ENCODE measurements around the gene PLXND1.
"Not testable (repeated sequence)": the region's sequence is repeated elsewhere in the genome, so short reads cannot be mapped to it uniquely, and the experiment has no call there.

PLXND1 gene

DNA sequence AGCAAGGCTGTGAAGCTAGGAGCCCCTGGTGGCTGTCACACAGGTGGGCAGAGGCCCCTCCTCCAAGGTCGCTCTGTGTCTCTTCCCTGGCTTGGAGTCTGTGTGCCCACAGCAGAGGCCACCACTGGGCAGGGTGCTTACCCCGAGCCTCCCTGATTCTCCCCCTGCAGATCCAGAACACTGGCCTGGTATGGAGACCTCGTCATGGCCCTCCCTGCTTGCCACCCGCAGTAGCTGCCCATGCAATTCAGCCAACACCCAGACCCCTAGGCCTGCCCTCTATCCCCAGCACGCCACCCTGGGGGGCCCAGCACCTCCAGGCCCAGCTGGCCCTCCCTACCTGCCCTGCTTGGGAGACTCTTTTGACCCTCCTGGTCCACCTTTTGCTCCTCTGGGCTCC, 83.5 kb downstream of the PLXND1 start:
- DNase-seq, result no peak

DNA sequence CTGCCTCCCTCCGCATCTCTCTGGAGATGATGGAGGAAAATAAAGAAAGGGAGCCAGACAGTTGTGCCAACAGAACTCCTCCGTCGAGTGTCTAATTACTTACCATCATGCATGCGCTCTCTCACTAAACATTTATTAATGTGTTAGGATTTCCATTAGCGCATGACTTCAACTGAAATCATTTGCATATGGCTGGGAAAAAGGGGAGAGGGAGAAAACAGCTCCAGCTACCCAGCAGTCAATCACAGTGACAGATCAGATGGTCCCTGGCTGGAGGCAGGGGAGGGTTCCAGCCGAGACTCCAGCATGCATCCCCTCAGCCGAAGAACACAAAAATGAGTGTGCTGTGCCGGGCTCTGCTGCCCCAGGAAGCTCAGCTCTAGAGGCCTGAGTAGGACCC, 84.9 kb downstream of the PLXND1 start:
- DNase-seq, result no peak

DNA sequence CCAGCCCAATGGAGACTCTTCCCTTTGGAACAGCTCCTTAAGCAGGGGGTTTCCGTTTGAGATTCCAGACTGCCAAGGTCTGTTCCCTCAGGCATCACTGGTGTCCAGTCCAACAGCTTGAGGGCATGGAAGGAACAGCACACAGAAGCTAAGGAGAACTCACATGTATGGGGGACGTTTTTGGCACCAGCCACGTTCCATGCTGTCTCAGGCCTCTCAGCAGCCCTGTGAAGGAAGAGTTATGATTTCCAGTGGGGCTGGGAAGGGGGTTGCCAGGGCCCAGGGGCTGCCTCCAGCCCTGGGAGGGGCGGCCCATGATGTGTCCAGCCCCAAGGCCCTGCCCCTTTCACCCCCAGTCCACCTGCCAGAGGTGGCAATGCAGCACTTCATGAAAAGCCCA, 85.5 kb downstream of the PLXND1 start:
- no peak for DNase-seq

DNA sequence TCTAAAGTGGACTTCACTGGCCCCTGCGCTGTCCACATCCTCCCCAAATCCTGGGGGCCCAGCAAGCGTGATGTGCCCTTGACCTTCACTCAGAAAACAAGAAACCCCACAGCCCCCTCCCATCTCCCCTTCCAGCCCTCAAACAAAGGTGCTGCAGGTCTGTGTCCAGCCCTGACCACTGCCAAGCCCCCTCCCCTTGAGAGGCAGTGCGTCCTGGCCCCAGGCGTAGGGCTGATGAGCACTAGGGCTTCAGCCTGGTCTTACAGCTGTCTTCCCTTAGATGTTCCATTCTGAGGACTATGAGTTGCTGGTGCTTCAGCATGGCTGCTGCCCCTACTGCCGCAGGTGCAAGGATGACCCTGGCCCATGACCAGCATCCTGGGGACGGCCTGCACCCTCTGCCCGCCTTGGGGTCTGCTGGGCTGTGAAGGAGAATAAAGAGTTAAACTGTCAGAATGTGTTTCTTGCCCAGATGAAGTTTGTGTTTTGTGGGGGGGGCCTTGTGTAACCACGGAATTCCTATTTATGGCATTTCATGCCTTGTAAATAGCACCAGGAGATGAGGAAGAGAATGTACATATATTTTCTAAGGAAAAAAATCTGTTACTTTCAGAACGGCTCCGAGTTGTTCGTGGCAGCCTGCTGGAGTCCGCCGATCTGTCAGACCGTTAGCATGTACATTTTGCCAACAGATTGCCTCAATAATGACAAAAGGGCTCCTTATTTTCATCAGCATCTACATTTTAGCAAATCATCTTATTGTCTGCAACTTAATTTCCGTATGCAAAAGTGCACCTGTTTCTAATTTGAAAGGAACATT, 86.4 kb downstream of the PLXND1 start:
- no peak for DNase-seq

DNA sequence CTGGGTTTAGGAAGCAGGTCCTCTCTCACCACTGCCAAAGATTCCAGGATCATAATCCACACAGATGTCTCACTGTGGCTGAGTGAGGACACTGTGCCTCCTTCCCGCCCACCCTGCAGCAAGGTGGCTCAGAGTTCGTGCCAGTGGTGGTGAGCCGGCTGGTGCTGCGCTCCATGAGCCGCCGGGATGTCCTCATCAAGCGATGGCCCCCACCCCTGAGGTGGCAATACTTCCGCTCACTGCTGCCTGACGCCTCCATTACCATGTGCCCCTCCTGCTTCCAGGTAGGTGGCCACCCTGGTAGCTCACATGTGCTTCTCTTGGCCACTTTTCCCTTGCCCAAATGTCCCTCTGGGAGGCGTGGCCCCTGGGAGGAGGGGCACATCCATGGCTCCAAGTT, 87.0 kb downstream of the PLXND1 start:
- no peak for DNase-seq

DNA sequence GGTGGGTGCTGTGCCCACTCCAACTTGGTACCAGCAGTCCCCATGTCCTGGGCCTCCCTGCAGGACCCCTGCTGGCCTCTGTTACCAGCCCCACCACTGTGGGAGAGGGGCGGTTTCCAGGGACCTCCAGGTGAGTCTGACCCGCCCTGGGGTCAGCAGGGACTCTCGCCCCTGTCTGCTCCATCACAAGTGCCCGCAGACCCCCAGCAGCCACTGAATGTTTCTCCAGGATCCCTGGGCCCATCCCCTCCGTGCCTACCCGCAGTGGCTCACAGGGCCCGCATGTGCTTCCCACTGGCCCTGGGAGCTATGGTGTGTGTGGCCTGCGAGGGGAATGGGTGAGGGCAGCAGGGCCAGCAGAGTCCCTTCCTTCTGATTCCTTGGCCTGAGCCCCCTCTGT, 87.9 kb downstream of the PLXND1 start:
- DNase-seq, result no peak

DNA sequence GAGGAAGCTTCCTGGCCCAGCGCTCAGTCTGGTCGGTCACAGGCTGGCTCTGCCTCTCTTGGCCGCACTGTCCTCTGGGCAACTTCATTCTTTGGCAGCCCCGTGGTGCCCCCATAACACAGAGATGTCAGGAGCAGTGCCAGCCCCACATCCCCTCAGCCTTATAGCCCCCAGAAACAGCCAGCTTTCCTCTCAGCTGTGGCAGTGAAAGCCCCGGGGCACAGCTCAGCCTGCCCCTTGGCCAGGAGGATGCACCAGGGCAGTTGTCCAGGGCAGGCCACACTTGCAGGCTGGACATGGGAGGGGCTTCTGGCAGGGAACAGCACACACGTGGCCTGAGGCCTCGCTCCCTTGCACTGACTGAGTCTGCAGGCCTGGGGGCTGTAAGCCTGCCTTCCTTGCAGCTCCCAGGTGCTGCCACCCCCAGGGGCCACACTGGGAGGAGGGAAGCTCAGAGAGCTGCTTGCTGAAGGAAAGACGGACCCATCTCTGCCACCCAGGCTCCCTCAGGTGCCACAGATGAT, 88.4 kb downstream of the PLXND1 start:
- no peak for DNase-seq

DNA sequence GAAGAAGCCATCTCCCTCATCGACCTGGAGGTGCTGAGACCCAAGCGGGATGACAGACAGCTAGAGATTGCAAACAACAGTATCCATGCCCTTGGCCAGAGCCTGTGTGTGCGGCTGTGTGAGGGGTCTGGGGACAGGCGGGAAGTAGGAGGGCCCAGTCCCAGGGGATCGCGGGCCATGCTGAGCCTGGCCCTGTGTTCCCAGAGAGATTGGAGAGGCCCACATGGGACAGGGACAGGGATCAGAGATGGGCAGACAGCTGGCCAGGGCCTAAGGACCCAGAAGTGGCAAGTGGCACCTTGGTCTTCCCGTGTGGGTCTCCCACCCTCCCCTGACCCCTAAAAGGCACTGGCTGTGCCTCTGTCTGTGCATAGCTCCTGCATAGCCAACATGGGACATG, 89.0 kb downstream of the PLXND1 start:
- DNase-seq, result no peak

DNA sequence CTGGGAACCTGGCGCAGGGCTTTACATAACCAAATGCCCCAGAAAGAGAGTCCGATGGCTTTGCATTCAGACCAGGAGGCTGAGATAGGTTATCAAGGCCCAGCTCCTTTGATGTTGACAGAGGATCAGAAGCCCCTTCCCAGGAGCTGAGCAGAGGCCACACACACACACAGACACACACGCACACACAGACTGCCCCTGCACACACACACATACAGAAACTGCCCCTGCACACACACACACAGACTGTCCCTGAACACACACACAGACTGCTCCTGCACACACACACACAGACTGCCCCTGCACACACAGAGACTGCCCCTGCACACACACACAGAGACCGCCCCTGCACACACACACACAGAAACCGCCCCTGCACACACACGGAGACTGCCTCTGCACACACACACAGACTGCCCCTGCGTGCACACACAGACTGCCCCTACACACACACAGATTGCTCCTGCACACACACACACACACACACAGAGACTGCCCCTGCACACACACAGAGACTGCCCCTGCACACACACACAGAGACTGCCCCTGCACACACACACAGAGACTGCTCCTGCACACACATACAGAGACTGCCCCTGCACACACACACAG, 90.5 kb downstream of the PLXND1 start:
- DNase-seq, result not testable (repeated sequence)

DNA sequence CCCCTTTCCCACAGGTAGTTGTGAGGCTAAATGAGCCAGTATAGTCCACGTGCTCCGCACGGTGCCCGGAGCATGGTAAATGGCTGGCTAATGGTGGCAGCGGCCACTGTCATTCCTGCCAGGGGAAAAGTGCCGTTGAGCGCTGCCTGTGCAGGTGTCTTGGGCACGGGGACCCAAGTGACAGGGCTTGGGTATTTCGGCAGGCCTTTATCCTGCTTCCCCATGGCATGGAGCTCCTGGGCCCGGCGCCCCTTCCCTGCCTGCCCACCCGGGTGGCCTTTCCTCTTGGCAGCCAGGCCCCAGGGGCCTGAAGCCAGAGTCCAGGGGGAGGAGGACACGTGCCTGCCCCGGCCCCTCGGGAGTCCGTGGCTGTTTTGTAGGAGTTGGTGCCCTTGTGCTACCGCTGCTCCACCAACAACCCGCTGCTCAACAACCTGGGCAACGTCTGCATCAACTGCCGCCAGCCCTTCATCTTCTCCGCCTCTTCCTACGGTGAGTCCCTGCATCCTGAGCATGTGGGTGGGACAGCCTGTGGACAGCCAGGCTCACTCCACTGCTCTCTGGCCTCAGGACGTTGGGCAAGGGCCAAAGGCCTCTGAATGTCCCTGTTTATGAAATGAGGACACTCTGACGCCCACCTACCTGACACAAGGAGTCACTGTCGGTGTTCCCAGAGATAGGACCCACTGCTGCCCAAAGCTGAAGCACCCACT, 91.2 kb downstream of the PLXND1 start:
- DNase-seq, result not testable (repeated sequence)

DNA sequence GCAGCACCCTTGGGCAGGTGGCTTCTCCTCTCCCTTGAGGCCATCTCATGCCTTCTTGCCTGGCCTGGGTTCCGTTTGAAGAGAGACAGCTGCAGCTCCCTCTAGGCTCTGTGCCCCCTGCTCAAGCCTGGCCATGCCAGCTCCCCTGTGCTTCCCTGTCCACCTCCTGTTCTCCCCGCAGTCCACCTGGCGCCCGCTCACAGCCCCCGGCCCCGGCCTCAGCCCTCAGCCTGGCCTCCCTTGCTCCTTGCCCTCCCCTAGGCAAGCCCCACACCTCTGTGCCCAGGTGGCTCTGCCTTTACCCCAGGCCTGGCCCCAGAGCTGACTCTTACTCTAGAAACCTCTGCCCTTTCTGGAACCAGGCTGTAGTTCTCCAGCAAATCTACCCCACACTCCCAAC, 91.9 kb downstream of the PLXND1 start:
- DNase-seq, result no peak

DNA sequence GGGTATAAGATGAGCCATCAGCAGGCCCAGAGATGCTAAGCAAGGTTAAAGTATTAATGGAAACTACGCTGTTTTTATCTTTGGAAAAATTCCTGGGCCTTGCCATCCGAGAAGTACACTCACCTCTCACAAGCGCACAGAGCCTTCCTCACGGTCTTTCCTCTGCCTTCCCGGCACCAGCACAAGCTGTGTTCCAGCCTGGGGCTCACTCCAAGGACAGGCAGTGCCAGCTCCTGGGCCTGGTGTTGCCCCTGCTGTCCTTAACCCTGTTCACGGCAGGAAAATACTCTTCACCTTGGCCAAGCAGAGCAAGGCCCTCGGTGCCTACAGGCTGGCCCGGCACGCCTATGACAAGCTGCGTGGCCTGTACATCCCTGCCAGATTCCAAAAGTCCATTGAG, 92.4 kb downstream of the PLXND1 start:
- no peak for DNase-seq

DNA sequence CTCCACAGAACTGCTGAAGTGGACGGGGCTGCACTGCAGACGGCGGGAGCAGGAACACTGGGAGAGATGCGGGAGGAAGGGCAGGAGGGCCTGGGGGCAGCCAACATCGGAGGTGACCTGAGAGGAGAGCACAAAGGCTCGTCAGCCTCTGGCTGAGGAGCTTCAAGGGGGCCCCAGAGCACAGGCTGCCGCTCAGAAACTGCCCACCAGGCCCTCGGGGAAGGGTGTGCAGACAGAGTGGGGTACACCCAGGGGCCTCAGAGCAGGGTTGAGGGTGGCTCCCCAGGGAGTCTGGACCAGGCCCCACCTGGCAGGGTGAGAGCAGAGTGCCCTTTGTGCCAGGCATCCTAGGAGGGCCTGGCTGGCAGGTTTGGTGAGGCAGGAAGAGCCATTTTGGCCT, 92.8 kb downstream of the PLXND1 start:
- no peak for DNase-seq

DNA sequence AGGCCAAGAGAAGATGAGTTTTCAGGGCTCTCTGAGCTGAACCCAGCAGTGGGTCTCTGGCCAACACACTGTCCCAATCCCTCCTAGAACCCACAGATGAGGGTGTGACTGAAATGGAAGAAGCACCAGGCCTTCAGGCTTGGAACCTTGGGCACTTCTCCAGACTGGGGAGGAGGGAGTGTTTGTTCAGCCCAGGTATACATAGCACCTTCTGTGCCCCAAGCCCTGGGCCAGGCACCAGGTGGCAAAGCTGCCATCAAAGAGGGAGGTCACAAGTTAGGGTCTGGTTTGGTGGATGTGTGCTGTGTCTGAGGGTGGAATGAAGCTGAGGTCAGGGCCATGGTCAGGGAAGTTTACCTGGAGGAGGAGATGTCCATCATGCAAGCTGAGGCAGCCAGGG, 93.9 kb downstream of the PLXND1 start:
- no peak for DNase-seq

DNA sequence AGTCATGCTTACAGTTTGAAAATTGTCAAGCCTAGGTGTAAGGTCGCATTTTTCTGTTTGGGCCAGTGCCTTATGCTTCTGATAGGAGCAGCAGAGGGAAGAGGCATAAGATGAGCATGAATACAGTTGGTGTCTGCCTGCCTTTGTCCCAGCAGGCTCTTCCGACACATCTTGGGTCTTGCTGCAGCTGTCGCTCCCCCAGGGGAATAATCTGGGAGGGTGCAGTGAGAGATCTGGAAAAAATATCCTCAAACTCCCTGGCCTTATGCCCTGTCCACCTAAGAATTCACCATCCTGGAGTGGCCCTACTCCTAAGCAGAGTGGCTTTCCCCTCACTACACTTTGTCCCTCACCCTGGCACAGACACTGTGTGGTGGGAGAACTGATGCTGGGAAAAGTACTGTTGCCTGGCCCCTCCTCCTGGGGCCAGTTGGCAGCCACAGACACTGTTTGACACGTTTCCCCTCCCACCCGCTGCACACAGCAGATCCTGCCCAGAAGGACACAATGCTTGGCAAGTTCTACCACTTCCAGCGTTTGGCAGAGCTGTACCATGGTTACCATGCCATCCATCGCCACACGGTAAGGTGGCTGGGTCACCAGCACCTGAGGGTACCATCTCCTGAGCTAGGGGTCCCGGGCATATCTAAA, 99.2 kb downstream of the PLXND1 start:
- DNase-seq, result no peak

DNA sequence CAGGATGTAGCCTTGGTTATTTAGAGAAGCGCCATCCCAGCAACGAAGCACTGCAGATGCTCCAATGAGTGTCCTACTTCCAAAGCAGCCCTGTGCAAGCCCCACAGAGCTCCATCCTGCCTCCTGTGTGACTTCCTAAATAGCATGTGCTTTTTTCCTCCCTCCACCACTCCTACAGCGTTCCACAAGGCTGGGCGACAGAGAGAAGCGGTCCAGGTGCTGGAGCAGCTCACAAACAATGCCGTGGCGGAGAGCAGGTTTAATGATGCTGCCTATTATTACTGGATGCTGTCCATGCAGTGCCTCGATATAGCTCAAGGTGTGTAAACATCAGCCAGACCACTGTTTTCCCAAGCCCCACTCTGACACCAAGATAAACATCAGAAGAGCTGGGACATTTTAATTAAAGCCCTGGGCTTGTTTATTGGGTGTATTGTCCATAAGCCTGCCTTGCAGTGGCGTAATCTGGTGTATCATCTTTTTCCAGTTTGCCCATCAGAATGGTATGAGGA, 100.2 kb downstream of the PLXND1 start:
- DNase-seq, result no peak

DNA sequence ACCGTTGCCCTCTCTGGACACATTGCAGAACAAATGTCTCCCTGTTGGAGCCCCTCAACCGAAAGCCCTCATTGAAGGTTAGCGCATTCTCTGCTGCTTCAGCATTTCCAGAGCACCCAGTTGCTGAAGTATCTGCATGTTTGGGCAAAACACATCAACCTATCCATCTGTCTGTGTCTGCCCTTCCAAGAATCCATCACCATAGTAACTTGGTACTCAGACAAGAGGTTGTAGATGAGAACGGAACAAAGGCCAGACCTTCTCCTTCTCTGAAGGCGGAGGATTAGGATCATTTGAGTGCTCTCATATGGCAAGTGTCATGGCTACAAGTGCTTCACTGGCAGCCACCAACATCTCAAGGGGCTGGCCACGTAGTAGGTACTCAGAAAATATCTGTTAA, 101.1 kb downstream of the PLXND1 start:
- DNase-seq, result peak; percentile 34
